EH (cell line): ENCODE measurements around the gene LRFN4.

Source experiments
- DNase-seq: peaks from one replicate; pipeline ENCODE4 v3.0.0-alpha.2; 2015; ENCODE audit warnings: low read depth

LRFN4 gene

GRCh38 chr11:66845143-66845875 is 11.6 kb upstream of the LRFN4 start:
- no peak for DNase-seq

GRCh38 chr11:66845876-66846212 is 11.0 kb upstream of the LRFN4 start:
- DNase-seq = no peak

- DNase-seq = no peak
Observed at GRCh38 chr11:66846671-66847091, 10.2 kb upstream of the LRFN4 start.

GRCh38 chr11:66847461-66848232 is 9.2 kb upstream of the LRFN4 start:
- DNase-seq = no peak

GRCh38 chr11:66848671-66849500 is 8.0 kb upstream of the LRFN4 start:
- DNase-seq = no peak

- DNase-seq = no peak
Observed at GRCh38 chr11:66849501-66850234, 7.2 kb upstream of the LRFN4 start.

- no peak for DNase-seq
Observed at GRCh38 chr11:66850235-66850587, 6.7 kb upstream of the LRFN4 start.

- DNase-seq = no peak
Observed at GRCh38 chr11:66850588-66851238, 6.2 kb upstream of the LRFN4 start.

GRCh38 chr11:66851239-66851596 is 5.6 kb upstream of the LRFN4 start:
- no peak for DNase-seq

- DNase-seq = peak; percentile 10
Observed at GRCh38 chr11:66851698-66852465, 5.0 kb upstream of the LRFN4 start.

- no peak for DNase-seq
Observed at GRCh38 chr11:66852466-66853241, 4.2 kb upstream of the LRFN4 start.

GRCh38 chr11:66853242-66854229 is 3.3 kb upstream of the LRFN4 start:
- DNase-seq = no peak

GRCh38 chr11:66854231-66854661 is 2.6 kb upstream of the LRFN4 start:
- DNase-seq = no peak

GRCh38 chr11:66854729-66855211 is 2.1 kb upstream of the LRFN4 start:
- DNase-seq = no peak

GRCh38 chr11:66855574-66856495 is 1.0 kb upstream of the LRFN4 start:
- DNase-seq = peak; percentile 93

GRCh38 chr11:66857234-66857926 is 516 bp downstream of the LRFN4 start:
- peak; percentile 32 for DNase-seq

- no peak for DNase-seq
Observed at GRCh38 chr11:66857927-66858185, 992 bp downstream of the LRFN4 start.
